HG03565 (cell line): ENCODE data around the gene N4BP3.
"Not testable (repeated sequence)": the region's sequence is repeated elsewhere in the genome, so short reads cannot be mapped to it uniquely, and the experiment has no call there.

Source experiments
- ATAC-seq: cut with Tn5 transposase; IDR thresholded peaks from one replicate; pipeline ENCODE4 v1.9.1; 2021; ENCODE audit warnings: mild to moderate bottlenecking, moderate library complexity; ENCODE audit not compliant: unreplicated experiment

N4BP3 gene

GRCh38 chr5:178121391-178122276 is 8.3 kb downstream of the N4BP3 start:
- no peak for ATAC-seq

GRCh38 chr5:178122346-178122745 is 9.0 kb downstream of the N4BP3 start:
- no peak for ATAC-seq

- no peak for ATAC-seq
Observed at GRCh38 chr5:178123094-178123965, 10.0 kb downstream of the N4BP3 start.

GRCh38 chr5:178123966-178124925 is 10.9 kb downstream of the N4BP3 start:
- no peak for ATAC-seq

GRCh38 chr5:178125253-178125906 is 12.0 kb downstream of the N4BP3 start:
- ATAC-seq: no peak

GRCh38 chr5:178126556-178126955 is 13.2 kb downstream of the N4BP3 start:
- ATAC-seq: no peak

- not testable (repeated sequence) for ATAC-seq
Observed at GRCh38 chr5:178127300-178128009, 14.1 kb downstream of the N4BP3 start.

- no peak for ATAC-seq
Observed at GRCh38 chr5:178129296-178129695, 16.0 kb downstream of the N4BP3 start.

GRCh38 chr5:178130234-178130575 is 16.9 kb downstream of the N4BP3 start:
- ATAC-seq: not testable (repeated sequence)

GRCh38 chr5:178130576-178131445 is 17.5 kb downstream of the N4BP3 start, which contains the start of gene RMND5B:
TSS of gene RMND5B (plus strand) at chr5:178131014. CDS start at chr5:178138120, 7,106 bp downstream.
- ATAC-seq: peak; percentile 74

- ATAC-seq: no peak
Observed at GRCh38 chr5:178131446-178131996, 18.2 kb downstream of the N4BP3 start.

- ATAC-seq: no peak
Observed at GRCh38 chr5:178136990-178137389, 23.7 kb downstream of the N4BP3 start.

GRCh38 chr5:178137991-178138390 is 24.7 kb downstream of the N4BP3 start:
- ATAC-seq: no peak

GRCh38 chr5:178141550-178141949 is 28.2 kb downstream of the N4BP3 start:
- no peak for ATAC-seq

- ATAC-seq: no peak
Observed at GRCh38 chr5:178142642-178143041, 29.3 kb downstream of the N4BP3 start.

- no peak for ATAC-seq
Observed at GRCh38 chr5:178143246-178143645, 29.9 kb downstream of the N4BP3 start.

- ATAC-seq: no peak
Observed at GRCh38 chr5:178143901-178144300, 30.6 kb downstream of the N4BP3 start.
